SU-DHL-6 (cell line): ENCODE data around the gene TDRD5.

Source experiments
- EZH2phosphoT487 ChIP-seq: fragments of 200-600 bp; sonication (generic), shearing (Covaris generic); conservative IDR thresholded peaks from 2 replicates; pipeline ENCODE4 v1.6.1; 2018; ENCODE audit warnings: mild to moderate bottlenecking, antibody characterized with exemption, low read length, moderate library complexity, mixed read lengths
- TF ChIP-seq, protein P1 (sequence below): fragments of 200-600 bp; sonication (generic); IDR thresholded peaks from one replicate; pipeline ENCODE4 v1.5.1; 2017; ENCODE audit warnings: antibody characterized with exemption, mild to moderate bottlenecking, low read length, moderate library complexity; ENCODE audit not compliant: insufficient read depth, poor library complexity, severe bottlenecking

DNA sequence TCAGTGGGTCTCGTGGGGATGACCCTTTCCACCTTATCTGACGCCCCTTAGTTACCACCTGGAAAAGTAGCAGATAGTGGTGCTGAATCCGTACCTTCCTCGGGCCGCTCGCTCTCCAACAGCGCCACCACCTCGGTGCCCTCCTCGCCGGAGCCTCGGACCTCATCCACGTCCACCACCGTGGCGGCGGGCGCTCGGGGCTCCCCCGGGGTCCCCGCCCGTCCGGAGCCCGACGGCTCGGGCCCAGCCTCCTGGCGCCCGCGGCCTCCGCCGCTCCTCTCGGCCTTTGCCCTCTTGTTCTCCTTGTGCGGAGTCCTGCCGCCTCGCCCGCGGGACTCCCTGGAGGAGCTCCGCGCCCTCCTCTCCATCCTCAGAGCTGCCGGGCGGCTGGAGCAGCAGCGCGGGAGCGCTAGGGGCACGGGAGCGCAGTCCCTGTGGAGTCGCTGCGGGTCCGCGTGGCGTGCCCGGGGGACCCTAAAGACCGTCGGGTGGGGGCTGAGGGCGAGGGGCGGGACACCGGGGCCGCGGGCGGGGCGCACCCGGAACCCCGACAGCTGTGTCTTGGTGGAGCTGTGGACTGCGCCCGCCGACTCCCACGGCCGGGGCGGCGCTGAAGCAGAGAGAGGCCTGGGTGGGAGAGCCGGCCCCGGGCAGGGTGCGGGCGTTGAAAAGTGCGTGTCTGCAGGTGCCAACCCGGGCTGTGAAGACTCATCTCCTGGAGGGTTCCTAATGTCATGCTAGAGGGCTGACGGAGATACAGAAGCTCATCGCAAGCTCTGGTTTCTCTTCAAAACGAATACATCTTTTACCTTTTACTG is 15.9 kb upstream of the TDRD5 start, which contains the start of gene NPHS2:
- TF ChIP-seq, protein P1, sequence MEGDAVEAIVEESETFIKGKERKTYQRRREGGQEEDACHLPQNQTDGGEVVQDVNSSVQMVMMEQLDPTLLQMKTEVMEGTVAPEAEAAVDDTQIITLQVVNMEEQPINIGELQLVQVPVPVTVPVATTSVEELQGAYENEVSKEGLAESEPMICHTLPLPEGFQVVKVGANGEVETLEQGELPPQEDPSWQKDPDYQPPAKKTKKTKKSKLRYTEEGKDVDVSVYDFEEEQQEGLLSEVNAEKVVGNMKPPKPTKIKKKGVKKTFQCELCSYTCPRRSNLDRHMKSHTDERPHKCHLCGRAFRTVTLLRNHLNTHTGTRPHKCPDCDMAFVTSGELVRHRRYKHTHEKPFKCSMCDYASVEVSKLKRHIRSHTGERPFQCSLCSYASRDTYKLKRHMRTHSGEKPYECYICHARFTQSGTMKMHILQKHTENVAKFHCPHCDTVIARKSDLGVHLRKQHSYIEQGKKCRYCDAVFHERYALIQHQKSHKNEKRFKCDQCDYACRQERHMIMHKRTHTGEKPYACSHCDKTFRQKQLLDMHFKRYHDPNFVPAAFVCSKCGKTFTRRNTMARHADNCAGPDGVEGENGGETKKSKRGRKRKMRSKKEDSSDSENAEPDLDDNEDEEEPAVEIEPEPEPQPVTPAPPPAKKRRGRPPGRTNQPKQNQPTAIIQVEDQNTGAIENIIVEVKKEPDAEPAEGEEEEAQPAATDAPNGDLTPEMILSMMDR: no peak
- TF ChIP-seq EZH2phosphoT487: no peak
